ENCODE measurements around the gene CFAP300.

The CFAP300 gene

GRCh38 chr11:102079625-102080024 is 32.4 kb downstream of the CFAP300 start:
- DNase-seq, result no peak

- DNase-seq, result no peak
Measured at GRCh38 chr11:102081313-102081712, 34.1 kb downstream of the CFAP300 start.

GRCh38 chr11:102085864-102086551 is 38.8 kb downstream of the CFAP300 start:
- no peak for DNase-seq

- DNase-seq, result no peak
Measured at GRCh38 chr11:102097186-102097585, 49.9 kb downstream of the CFAP300 start.

DNA sequence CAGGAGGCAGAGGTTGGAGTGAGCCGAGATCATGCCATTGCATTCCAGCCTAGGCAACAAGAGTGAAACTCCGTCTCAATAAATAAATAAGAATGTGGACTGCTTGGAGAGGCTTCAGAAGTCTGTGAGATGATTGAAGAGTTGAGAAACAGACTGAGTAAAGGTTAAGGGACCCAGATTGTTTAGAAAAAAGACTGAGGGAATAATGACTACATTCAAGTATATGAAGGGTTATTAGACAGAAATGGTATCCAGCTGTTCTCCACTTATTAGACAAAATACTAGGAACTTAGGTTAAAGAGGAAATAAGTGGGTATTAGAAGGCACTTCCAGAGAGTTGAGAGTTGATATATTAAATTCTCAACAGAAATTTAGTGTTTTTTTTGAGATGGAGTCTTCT is 52.5 kb downstream of the CFAP300 start:
- no peak for DNase-seq

- DNase-seq, result no peak
Measured at GRCh38 chr11:102108734-102109440, 61.6 kb downstream of the CFAP300 start.

GRCh38 chr11:102109896-102110760 is 62.9 kb downstream of the CFAP300 start, which contains the start of gene YAP1:
YAP1 (plus strand) TSS chr11:102110447; CDS start chr11:102110849, 402 bp downstream.
- DNase-seq, result no peak

DNA sequence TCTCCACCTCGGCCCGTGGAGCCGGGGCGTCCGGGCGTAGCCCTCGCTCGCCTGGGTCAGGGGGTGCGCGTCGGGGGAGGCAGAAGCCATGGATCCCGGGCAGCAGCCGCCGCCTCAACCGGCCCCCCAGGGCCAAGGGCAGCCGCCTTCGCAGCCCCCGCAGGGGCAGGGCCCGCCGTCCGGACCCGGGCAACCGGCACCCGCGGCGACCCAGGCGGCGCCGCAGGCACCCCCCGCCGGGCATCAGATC is 63.4 kb downstream of the CFAP300 start:
- no peak for DNase-seq

DNA sequence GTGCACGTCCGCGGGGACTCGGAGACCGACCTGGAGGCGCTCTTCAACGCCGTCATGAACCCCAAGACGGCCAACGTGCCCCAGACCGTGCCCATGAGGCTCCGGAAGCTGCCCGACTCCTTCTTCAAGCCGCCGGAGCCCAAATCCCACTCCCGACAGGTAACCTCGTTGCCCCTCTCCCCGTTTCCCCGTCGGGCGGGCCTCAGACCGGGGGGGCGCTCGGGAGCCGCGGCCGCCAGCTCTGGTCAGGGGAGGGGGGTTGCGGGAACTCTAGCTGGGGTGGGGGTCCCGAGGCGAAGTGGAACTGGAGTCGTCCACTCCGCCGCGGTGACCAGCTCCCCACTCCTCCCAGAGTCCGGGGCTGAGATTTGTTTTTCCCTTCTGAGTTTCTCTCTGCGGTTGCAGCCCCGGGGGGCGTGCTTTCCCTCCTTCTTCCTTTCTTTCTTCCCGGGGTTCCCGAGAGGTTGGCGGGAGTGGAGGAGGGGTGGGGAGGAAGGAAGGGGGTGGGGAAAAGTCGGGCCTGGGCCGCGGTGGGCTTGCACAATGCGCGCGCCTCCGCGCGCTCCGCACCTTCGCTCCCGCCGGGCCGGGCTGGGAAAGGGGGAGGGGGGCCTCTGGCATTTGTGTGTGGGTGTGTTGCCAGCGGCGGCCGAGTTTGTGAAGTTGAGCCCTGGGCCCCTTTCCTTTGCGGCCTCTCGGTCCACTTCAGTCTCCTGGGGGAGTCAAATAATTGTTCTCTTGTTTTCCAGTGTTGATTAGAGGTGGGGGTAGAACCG is 64.0 kb downstream of the CFAP300 start:
- no peak for DNase-seq

- no peak for DNase-seq
Measured at GRCh38 chr11:102111787-102112508, 64.7 kb downstream of the CFAP300 start.

DNA sequence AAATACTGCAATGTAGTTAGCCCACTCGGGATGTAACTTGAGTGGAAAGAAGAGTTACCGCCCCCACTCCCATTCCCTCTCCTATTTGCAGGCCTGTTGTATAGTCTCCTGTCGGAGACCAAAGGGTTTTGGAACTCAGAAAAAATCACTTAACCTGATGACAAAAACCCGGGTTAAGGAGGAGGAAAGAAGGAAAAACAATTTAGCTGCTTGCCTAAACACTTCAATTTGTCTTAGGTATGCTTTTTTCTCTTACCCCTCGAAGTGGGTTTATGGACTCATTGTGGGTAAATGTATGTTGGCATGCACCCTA is 65.2 kb downstream of the CFAP300 start:
- DNase-seq, result no peak

- no peak for DNase-seq
Measured at GRCh38 chr11:102114032-102114431, 66.8 kb downstream of the CFAP300 start.

GRCh38 chr11:102115557-102115956 is 68.3 kb downstream of the CFAP300 start:
- DNase-seq, result no peak

- no peak for DNase-seq
Measured at GRCh38 chr11:102116453-102117205, 69.4 kb downstream of the CFAP300 start.

- no peak for DNase-seq
Measured at GRCh38 chr11:102117472-102118113, 70.4 kb downstream of the CFAP300 start.

DNA sequence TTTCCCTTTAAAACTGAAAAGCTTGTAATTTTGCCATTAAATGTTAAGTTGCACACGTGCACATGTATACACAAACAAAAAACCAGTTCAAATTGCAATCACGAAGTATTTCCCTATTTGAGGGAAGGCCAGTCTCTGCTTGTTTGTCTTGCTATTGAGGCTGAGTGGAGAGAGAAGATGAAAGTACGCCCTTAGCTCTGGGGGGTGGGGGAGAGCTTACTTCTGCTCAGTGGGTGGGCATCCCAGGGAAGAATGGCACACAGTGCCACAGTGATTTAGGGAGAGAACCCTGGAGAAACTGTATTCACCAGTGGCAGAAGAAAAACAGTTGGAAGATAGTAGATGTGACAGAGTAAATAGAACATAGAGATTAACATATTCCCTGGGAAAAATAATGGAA is 71.7 kb downstream of the CFAP300 start:
- no peak for DNase-seq

GRCh38 chr11:102119997-102120396 is 72.8 kb downstream of the CFAP300 start:
- no peak for DNase-seq

DNA sequence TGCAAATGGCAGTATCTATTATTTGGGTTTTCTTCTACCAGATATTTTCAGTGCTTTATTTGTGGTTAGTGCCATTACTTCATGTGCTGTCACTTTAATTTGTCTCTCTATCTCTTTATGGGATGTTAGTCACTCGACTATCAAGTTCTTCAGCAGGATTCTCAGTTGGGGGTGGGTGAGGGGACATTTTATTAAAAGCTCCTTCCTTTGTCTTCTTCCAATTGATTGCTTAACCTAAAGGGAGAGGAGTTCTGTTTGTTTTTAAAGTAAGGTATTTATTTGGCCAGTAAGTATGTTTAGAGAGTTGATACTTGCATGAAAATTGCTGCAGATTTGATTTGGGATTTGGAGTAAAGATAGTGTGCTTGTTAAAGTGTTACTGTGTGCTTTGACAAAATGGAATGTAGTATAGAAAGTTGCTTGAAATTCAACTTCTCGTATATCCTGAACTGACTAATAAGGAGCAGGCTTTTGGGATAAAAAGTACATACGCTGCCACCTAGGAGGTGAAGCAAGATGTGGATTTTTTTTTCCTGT is 73.3 kb downstream of the CFAP300 start:
- DNase-seq, result no peak

- DNase-seq, result no peak
Measured at GRCh38 chr11:102121329-102121728, 74.1 kb downstream of the CFAP300 start.
